ENCODE results near the gene CDK19. TPM values are rescaled to one million over a fixed set of nuclear protein-coding genes. Genes with fewer than 3 reads are reported as not detected.

The CDK19 gene
- total RNA-seq, 1 donor from 2014 or later: 34.4 TPM

DNA sequence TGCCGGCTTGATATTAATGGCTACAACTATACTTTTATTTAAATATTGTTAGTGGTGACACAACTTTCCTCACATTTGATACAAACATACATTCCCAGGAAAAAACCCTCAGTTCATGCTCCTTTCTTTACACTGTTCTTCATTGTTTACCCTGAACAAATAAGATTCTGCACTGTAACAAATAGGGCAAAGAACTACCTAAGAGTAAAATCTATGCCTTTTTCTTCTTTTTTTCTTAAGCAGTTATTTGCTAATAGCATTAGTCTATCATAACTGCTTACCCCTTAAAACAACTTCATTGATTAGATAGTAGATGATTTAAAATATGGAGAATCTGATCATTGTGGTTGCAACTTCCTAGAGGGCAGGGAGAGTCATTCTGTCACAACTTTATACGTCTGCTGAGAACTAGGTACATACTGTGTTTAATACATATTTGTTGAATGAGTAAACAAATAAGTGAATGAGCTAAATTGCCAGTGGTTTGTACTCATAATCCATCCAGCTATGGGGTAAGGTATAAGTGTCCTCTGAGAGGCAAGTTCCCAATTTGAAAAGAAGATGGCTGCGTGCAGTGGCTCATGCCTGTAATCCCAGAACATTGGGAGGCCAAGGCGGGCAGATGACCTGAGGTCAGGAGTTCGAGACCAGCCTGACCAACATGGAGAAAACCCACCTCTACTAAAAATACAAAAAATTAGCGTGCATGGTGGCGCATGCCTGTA is 161.0 kb downstream of the CDK19 start:
- no peaks in the 10 kb centered on the region for H3F3A ChIP-seq (ENCODE audit: low read depth)
- no peak overlapping the region for H3K27ac ChIP-seq
- H3K4me3 Mint-ChIP-seq: no peak overlapping the region
- H4K20me1 ChIP-seq (ENCODE audit: low read depth): no peaks in the 10 kb centered on the region
- H2AFZ ChIP-seq (replicated peaks): no peak overlapping the region
- H3K36me3 Mint-ChIP-seq: peaks cover under 1% of the 10 kb centered on the region
- peaks cover 16% of the 10 kb centered on the region for H3K4me1 Mint-ChIP-seq
- H3K4me1 ChIP-seq: no peaks in the 10 kb centered on the region
- peaks cover 2% of the 10 kb centered on the region for H3K27me3 Mint-ChIP-seq (ENCODE audit: insufficient read depth, low read depth)
- no peaks in the 10 kb centered on the region for H3K27me3 ChIP-seq
- no peaks in the 10 kb centered on the region for H3K79me2 ChIP-seq (ENCODE audit: low read depth)
- no peak overlapping the region for H3K4me3 ChIP-seq
- H3K36me3 ChIP-seq: no peaks in the 10 kb centered on the region
- H3K4me2 ChIP-seq: no peak overlapping the region
- H3K9me3 Mint-ChIP-seq: no peaks in the 10 kb centered on the region
- TF ChIP-seq, protein P1, sequence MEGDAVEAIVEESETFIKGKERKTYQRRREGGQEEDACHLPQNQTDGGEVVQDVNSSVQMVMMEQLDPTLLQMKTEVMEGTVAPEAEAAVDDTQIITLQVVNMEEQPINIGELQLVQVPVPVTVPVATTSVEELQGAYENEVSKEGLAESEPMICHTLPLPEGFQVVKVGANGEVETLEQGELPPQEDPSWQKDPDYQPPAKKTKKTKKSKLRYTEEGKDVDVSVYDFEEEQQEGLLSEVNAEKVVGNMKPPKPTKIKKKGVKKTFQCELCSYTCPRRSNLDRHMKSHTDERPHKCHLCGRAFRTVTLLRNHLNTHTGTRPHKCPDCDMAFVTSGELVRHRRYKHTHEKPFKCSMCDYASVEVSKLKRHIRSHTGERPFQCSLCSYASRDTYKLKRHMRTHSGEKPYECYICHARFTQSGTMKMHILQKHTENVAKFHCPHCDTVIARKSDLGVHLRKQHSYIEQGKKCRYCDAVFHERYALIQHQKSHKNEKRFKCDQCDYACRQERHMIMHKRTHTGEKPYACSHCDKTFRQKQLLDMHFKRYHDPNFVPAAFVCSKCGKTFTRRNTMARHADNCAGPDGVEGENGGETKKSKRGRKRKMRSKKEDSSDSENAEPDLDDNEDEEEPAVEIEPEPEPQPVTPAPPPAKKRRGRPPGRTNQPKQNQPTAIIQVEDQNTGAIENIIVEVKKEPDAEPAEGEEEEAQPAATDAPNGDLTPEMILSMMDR (IDR thresholded peaks at IDR 0.05): no peak
- TF ChIP-seq EZH2 (IDR thresholded peaks at IDR 0.05) (no peak), EZH2phosphoT487 (IDR thresholded peaks at IDR 0.05) (no peak)
- H3K27ac Mint-ChIP-seq: no peak overlapping the region
- DNase-seq (ENCODE audit: low spot score): no peak
- H3K9ac ChIP-seq: no peak overlapping the region
- no peaks in the 10 kb centered on the region for H3K9me3 ChIP-seq (ENCODE audit: low read depth)

GRCh38 chr6:110653381-110653780 is 161.9 kb downstream of the CDK19 start:
- Mint-ChIP-seq H3K4me3 (no peak overlapping the region), H3K27me3 (ENCODE audit: insufficient read depth, low read depth) (peaks cover 2% of the 10 kb centered on the region), H3K36me3 (peaks cover 4% of the 10 kb centered on the region), H3K27ac (no peak overlapping the region), H3K4me1 (peaks cover 16% of the 10 kb centered on the region), H3K9me3 (no peaks in the 10 kb centered on the region)
- Histone ChIP-seq H4K20me1 (ENCODE audit: low read depth) (no peaks in the 10 kb centered on the region), H3K9ac (no peak overlapping the region), H3K4me3 (no peak overlapping the region), H3K27me3 (no peaks in the 10 kb centered on the region), H3K9me3 (ENCODE audit: low read depth) (no peaks in the 10 kb centered on the region), H3F3A (ENCODE audit: low read depth) (no peaks in the 10 kb centered on the region), H3K27ac (no peak overlapping the region), H3K79me2 (ENCODE audit: low read depth) (no peaks in the 10 kb centered on the region), H3K4me2 (no peak overlapping the region), H2AFZ (replicated peaks) (no peak overlapping the region), H3K36me3 (no peaks in the 10 kb centered on the region), H3K4me1 (no peaks in the 10 kb centered on the region)
- no peak for DNase-seq (ENCODE audit: low spot score)
- TF ChIP-seq, protein P1 (IDR thresholded peaks at IDR 0.05): no peak
- TF ChIP-seq EZH2phosphoT487 (IDR thresholded peaks at IDR 0.05) (no peak), EZH2 (IDR thresholded peaks at IDR 0.05) (no peak)

DNA sequence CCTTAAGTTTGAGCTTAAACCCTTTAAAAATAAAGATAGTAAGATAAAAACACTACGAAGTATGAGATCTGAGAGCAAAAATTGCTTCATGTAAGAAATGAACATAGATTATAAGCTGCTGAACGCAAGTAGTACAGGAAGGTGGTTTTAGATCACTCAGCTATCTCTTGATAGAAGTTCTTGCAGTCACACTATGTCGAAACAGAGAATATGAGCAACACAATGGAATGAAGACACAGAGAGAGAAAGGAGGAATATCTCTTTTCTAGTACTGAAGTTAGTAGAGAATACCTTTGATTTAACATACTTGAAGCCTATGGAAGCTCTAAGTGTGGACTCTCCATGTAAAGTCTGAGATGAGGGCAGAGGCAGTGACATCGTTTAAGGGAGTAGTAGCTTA is 162.7 kb downstream of the CDK19 start:
- H3K79me2 ChIP-seq (ENCODE audit: low read depth): no peaks in the 10 kb centered on the region
- H3K36me3 ChIP-seq: peaks cover 3% of the 10 kb centered on the region
- Mint-ChIP-seq H3K27ac (no peak overlapping the region), H3K9me3 (no peaks in the 10 kb centered on the region), H3K4me1 (peaks cover 16% of the 10 kb centered on the region), H3K4me3 (no peak overlapping the region), H3K36me3 (peaks cover 4% of the 10 kb centered on the region), H3K27me3 (ENCODE audit: insufficient read depth, low read depth) (peaks cover 2% of the 10 kb centered on the region)
- no peak overlapping the region for H2AFZ ChIP-seq (replicated peaks)
- no peaks in the 10 kb centered on the region for H3K27me3 ChIP-seq
- H4K20me1 ChIP-seq (ENCODE audit: low read depth): no peaks in the 10 kb centered on the region
- no peaks in the 10 kb centered on the region for H3K9me3 ChIP-seq (ENCODE audit: low read depth)
- no peak overlapping the region for H3K27ac ChIP-seq
- H3K4me1 ChIP-seq: no peaks in the 10 kb centered on the region
- TF ChIP-seq, protein P1 (IDR thresholded peaks at IDR 0.05): no peak
- no peak for TF ChIP-seq EZH2phosphoT487 (IDR thresholded peaks at IDR 0.05)
- no peak for TF ChIP-seq EZH2 (IDR thresholded peaks at IDR 0.05)
- no peaks in the 10 kb centered on the region for H3F3A ChIP-seq (ENCODE audit: low read depth)
- no peak overlapping the region for H3K4me2 ChIP-seq
- H3K4me3 ChIP-seq: no peak overlapping the region
- DNase-seq (ENCODE audit: low spot score): no peak
- no peak overlapping the region for H3K9ac ChIP-seq
